GM12865 (cell line): Measurements from ENCODE around the gene ADTRP.

ENCODE experiments used
- DNase-seq: peaks from one replicate; pipeline ENCODE4 v3.0.0; 2010; ENCODE audit warnings: low read depth
- H3K4me3 ChIP-seq: 2 replicates; pipeline ENCODE4 v1.5.1; 2011; ENCODE audit warnings: mild to moderate bottlenecking, low read depth, low read length, control low read depth
- CTCF ChIP-seq: IDR thresholded peaks from 2 replicates; pipeline ENCODE4 v1.5.1; 2011; ENCODE audit warnings: low read length, control low read depth, low read depth, inconsistent platforms; ENCODE audit not compliant: insufficient read depth; ENCODE audit errors: missing control alignments

Gene ADTRP

DNA sequence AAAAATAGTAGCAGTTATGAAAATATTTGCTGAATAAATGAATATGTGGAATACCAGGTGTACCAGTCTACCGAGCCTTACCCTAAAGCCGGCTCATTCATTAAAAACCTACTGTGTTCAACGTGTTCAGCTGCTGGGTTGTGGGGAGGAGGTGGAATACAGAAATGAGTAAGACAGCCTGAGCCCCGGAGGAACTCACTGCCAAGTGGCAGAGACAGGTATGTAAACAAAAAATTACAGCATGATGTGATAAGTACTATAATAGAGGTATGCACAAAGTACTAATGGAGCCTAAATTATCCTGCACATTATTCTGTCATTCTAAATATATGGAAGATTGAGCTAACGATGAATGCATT is 6.8 kb upstream of the ADTRP start:
- H3K4me3 ChIP-seq: peak overlapping the region; percentile 64
- peak; percentile 90 for DNase-seq
- TF ChIP-seq CTCF: no peak

- TF ChIP-seq CTCF: no peak
- DNase-seq: no peak
- no peak overlapping the region for H3K4me3 ChIP-seq
Observed at GRCh38 chr6:11784341-11784740, 5.7 kb upstream of the ADTRP start.

DNA sequence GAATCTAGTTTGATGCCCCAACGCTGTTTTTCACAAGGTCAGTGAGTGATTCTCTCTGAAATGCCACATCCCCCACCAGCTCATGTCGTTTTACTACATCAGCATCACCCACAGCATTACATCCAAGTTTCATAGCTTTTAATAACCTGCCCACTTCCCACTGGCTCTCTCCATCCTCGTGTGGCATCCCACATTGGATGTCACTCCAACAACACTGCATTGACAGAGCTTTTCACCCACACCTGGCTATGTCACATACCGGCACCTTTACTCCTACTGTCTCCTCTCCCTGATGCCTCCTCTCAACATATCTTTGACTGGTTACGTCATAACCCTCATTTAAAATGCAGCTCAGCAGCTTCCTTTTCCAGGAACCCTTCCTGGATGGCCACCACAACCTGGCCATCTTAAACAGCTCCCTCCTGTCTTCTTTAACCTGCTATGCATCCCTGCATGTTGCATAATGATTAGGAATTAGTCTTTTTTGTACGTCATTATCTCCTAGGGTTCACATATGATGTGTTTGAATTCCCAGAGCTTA is 5.0 kb upstream of the ADTRP start:
- TF ChIP-seq CTCF: no peak
- DNase-seq: no peak
- H3K4me3 ChIP-seq: no peak overlapping the region

DNA sequence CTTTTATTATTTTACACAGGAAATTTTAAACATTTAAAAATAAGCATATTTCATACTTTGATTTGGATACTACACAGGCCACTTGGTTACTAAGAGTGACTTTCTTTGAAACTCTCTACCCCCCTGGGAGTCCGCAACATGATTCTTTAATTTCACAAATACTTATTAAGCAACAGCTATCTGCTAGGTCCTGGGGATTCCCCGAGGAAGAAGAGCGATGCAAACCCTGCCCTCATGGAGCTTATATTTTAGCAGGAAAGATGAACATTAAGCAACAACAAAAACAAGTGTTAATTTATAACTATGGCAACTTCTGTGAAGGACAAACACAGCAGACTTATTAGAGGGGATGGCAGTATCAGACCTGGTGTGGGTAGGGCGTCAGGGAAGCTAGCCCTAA is 3.9 kb upstream of the ADTRP start:
- TF ChIP-seq CTCF: no peak
- DNase-seq: no peak
- H3K4me3 ChIP-seq: no peak overlapping the region

- no peak for TF ChIP-seq CTCF
- no peak for DNase-seq
- no peak overlapping the region for H3K4me3 ChIP-seq
Observed at GRCh38 chr6:11780097-11780428, 1.5 kb upstream of the ADTRP start.

- TF ChIP-seq CTCF: no peak
- H3K4me3 ChIP-seq: no peak overlapping the region
- no peak for DNase-seq
Observed at GRCh38 chr6:11779329-11780096, 910 bp upstream of the ADTRP start.

- no peak overlapping the region for H3K4me3 ChIP-seq
- no peak for DNase-seq
- no peak for TF ChIP-seq CTCF
Observed at GRCh38 chr6:11778036-11778435, 567 bp downstream of the ADTRP start.
